EH (cell line): ENCODE measurements around the gene USP9X.
"Not testable (repeated sequence)": the region's sequence is repeated elsewhere in the genome, so short reads cannot be mapped to it uniquely, and the experiment has no call there.

Experiments
- DNase-seq: peaks from one replicate; pipeline ENCODE4 v3.0.0-alpha.2; 2015; ENCODE audit warnings: low read depth

USP9X gene

DNA sequence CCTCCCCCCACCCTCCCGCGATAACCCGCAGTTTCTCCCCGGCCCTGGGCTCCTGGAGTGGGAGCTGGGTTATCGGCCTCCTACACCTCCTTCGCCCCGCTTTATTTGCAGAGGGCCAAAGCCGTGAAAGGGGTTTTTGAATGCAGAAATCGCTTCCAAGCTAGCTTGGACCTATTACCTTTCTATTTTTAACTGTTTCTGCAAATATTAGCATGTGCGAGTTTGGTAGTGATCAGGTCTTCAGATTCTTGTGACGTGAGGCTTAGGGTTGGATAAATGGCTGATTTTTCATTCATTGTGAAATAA lies 1.3 kb downstream of the USP9X start:
- DNase-seq = no peak

DNA sequence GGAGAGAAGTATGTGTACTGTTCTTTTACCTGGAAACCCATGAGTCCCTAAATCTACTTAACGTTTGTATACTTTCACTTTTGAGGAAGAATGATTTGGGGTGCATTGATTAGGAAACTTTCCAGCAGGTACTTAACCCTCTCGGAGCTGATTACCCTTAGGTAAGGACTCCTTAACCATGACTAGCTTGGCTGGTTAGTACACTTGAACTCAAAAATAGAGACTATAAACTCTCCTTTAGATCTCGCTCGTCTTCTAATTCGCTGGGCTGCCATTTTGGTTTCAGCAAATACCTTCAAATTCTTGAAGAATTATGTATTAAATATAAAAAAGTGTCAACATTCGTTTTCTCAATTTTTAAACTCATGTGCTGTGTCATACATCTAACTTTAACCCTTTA lies 2.0 kb downstream of the USP9X start:
- DNase-seq = no peak

DNA sequence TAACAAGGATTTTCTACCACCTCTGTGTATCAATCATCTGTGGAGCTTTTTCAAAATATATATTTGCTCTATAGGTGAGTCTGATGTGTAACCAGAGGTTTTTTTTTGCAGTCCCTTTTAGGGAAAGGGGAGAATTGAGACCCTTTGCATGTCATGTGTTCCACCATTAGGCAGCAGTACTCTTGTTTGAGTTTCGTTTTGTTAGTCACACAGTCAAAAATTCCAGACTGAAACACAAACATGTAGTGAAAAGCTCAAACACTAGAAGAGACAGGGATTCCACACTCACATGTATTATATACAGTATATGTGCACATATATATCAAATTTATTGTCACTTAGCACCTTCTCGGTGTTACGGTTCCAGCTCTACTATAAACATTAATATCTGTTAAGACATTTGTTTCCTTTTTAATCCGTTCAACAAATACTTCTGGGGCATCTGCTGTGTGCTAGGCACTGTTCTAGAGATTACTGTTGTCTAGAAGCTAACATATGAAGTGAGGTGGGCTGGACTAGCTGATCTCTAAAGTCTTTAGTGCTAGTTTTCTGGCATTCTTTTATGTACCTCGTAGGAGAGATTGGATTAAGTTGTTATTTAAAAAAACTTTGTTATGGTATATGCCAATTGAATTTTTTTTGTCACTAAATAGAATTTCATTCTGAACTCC lies 5.5 kb downstream of the USP9X start:
- peak; percentile 35 for DNase-seq

DNA sequence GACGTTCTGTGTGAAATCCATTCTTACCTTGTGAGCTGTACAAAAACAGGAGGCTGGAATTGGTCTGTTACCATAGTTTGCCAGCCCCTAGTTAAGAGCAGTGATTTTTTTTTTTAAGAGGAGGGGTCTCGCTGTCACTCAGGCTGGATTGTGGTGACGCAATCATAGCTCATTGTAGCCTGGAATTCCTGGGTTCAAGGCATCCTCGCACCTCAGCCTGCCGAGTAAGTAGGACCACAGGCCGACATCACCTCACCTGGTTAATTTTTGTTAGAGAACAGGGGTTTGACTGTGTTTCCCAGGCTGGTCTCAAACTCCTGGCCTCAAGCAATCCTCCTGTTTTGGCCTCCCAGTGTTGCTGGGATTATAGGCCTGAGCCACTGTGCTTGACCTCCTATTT lies 7.5 kb downstream of the USP9X start:
- no peak for DNase-seq

DNA sequence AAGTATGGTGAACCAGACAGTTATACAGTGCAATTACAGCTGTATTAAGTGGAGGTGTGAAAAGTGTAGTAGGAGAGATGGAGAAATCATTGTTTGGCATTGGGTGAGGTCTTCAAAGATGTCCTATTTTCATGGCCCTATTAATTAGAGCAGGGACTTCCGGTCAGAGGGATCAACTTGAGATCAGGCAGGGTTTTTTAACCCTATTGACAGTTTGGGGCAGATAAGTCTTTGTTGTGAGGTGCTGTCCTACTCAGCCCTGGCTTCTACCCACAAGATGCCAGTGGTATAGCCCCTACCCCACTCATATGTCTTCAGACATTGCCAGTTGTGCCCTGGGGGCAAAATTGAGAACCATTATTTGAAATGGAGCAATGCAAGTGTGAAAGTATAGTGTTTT lies 9.9 kb downstream of the USP9X start:
- no peak for DNase-seq

DNA sequence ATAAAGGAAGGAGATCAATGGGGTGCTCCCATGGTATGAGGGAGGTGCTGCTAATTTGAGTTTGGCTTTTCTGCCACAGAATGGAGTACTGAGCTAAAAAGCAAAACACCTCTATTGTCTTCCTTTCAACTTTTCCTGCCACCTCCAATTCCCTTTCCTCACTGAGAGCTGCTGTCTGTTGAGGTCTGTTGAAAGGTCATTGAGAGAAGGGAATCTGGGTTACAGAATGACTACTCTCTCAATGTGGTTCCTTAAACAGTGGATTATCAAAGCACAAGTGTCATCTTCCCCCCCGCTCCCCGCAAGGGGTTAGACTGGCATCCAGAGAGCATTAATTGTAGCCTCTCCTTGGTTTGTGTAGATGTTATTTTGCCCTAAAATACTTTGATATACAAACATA lies 10.7 kb downstream of the USP9X start:
- no peak for DNase-seq

DNA sequence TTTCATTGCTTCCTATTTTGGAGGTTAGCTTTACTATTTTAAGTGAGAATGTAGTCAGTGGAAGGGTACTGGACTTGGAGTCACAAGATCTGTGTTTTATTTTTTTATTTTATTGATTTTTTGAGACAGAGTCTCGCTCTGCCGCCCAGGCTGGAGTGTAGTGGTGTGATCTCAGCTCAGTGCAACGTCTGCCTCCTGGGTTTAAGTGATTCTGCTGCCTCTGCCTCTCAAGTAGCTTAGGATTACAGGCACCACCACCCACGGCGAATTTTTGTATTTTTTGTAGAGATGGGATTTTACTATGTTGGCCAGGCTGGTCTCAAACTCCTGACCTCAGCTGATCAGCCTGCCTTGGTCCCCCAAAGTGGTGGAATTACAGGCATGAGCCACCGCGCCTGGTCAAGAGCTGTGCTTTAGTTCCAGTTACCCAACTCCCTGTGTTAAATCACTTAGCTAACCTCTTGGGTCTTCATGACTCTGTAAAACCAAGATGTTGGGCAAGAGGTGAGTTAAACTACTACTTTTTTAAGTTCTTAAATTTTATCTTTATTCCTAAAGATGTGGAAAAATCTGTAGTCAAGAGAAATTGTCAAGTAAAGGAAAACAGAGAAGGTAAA lies 11.2 kb downstream of the USP9X start:
- no peak for DNase-seq

DNA sequence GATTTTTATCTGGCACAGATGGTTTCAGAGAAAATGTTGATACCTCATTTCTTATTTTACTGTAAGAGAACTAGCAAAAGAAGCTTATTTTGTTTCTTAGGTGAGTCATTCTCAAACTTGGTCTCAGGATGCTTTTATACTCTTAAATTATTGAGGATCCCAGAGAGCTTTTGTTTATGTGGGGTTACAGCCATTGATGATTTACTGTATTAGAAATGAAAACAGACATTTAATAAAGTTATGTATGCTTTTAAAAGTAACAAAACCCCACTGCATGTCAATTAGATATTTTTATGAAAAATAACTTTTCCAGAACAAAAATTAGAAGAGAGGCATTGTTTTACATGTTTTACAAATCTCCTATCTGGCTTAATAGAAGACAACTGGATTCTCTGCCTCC lies 12.1 kb downstream of the USP9X start:
- DNase-seq = no peak

DNA sequence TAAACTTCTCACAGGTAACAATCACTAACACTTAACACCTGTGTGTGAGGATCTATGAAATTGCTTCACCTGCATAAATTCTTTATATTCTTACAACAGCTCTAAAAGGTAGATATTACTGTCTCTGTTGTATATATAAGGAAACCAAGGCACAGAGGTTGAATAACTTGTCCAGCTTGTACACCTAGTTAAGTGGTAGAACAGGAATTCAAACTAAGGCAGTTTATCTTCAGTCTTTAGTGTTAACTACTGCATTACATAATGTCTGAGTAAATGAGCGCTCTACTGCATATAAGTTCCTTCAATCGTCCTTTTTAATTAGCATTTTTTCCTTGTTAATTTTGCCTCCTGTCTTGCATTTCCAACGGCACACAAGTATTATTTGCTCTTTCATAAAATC lies 15.0 kb downstream of the USP9X start:
- no peak for DNase-seq

DNA sequence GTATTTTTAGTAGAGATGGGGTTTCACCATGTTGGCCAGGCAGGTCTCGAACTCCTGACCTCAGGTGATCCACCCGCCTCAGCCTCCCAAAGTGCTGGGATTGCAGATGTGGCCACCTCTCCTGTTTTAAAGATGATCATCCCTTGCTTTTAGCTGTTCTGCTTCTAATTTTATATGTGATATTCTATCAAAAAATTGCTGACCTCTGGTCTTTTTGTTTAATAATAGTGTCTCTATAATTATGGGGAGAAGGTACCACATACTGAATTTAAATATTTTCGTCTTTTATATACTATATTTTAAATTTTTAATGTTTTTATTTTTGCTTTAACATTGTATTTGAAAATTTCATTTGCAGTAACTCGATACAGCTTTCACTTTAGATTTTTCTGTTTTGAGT lies 15.6 kb downstream of the USP9X start:
- no peak for DNase-seq

DNA sequence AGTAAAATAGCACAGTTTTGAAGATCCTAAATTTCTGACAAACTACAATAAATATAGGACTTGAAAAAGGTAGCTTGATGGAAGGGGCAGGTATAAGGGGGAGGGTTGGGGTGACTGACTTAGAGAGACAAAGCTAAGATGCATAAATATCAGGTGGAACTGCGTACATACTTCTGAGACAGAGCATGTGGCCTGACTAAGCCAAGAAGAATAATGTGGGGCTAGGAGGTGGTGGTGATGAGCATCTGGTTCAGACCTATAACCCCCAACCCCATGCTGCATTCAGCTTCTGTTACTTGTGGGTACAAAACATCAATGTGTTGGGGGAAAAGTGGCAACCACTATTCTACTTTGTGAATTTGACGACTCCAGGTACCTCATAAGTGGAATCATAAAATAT lies 19.8 kb downstream of the USP9X start:
- no peak for DNase-seq

DNA sequence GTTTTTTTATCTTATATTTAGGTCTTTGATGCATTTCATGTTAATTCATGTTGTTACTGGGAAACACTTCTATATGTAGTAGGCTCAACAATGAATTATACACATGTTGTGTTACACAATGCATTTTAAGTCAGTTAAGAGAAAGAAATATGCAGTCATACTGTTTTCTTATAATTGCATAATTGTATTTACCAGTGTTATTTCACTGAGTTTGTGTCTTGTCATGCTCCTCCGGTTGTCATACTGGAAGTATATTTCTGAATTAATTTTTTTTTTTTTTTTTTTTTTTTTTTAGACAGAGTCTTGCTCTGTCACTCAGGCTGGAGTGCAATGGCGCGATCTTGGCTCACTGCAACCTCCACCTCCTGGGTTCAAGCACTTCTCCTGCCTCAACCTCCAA lies 21.0 kb downstream of the USP9X start:
- DNase-seq = not testable (repeated sequence)

DNA sequence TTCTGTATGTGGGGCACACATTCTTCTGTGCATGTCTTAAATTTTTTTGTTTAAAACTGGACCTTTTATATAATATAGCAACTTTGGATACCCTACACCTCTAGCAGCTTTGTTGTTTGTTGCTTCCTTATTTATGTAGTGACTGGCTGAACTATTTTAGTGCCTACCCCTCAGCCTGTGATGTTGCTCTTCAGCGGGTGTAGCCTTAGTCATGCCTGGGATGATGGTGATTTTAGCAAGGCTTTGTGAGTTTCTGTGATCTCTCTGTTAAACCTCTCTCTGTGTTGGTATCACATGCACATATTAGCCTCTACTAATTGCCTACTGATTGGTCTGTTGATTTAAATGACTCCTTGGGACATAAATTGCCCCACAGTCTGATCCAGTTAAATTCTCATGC lies 22.8 kb downstream of the USP9X start:
- peak; percentile 42 for DNase-seq

DNA sequence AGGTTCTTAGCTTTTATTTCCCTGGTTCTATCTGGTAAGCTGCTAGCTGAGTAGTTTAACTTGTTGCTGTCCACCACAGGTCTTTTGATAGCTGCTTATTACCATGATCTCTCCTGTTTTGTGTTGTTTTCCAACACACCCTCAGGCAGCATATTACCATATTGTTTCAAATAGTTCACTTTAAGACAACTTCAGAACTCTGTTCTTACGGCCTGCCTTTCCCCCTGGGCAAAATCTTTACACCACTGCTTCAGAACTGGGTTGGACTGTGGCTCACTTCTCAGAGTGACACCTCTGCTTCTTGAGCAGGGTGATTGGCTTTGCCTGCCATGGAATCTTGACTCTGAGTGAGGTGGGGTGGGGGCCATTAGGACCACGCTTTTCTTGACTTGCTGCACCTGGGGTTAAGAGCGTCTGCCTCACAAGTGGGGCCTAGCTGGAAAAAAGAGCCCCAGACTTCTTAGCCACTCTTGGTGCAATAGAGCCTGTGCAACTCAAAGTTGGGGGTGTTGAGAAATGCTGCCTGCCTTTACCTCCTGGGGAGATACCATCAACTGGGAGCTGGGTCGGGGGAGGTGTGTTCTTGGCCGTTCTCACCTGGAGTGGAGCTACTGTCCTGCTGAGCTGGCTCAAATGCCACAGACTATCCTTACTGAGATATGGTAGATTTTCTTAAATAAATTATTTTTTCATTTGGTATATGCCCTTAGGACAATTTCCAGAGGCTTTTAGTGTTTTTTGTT lies 23.4 kb downstream of the USP9X start:
- DNase-seq = no peak

DNA sequence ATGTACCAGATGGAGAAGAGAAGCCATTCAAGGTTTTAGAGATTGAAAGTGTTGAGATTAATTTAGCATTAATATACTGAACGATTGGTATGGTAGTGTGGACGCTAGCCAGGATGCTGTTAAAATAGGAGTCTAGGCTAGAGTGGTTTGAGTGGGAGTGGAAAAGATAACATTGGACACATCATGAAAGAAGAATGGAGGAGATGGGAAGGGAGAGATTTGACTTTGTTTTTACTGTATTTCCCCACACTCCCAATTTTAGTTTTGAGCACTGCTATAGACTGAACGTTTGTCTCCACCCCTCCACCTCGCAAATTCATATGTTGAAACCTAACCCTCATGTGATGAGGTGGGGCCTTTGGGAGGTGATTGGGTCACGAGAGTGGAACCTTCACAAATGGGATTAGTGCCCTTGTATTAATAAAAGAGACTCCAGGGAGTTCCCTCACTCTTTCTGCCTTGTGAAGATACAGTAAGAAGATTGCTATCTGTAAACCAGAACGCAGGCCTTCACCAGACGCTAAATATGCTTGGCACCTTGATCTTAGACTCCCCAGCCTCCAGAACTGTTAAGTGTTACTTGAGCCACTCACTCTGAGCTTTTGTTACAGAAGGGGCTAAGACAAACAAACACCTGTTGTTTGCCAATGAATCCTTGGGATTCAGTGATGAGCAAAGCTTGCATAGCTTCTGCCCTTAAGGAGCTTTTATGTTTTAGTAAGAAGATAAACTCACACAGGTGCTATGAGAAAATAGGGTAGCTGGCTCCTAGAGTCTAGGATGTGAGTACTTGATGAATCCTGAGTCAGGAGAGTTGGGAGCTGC lies 25.8 kb downstream of the USP9X start:
- DNase-seq = peak; percentile 55

DNA sequence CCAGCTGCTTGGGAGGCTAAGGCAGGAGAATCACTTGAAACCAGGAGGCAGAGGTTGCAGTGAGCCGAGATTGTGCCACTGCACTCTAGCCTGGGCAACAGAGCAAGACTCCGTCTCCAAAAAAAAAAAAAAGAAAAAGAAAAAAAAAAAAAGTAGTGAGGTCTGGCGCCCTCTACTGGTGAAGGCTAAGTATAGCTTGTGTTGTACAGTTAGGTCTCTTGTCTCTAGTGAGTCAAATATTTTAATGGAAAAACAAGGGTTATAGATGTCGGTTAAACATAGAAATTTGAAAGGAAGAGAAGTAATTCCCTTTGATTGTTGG lies 29.8 kb downstream of the USP9X start:
- peak; percentile 37 for DNase-seq

DNA sequence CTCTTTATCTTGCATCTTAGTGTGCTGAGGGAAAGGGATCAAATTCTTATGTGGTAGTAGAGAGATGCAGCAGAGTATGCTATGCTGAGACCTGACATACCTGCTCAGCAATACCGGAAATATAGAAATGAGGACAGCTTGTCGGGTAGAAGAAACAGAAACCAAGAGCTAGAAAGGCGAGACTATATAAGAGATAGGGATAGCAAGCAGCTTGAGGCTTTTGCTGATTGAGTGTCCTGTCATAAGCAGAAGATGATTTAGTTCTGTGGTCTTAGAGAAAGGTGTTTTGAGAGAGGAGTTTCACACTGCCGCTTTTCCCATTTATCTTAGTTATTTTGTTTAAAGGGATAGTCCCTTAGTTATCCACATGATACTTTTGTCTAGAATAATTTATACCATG lies 31.7 kb downstream of the USP9X start:
- DNase-seq = no peak

DNA sequence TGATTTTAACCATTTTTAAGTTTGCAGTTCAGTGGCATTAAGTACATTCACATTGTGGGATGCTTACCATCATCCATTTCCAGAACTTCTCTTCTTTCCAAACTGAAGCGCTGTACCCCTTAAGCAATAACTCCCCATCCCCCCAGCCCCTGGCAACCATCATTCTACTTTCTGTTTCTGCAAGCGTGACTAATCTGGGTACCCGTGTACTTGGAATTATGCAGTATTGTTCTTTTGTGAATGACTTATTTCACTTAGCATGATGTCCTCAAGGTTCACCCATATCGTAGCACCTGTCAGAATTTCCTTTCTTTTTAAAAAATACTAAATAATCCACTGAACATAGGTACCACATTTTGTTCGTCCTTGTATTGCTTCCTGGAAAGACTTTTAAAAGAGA lies 32.9 kb downstream of the USP9X start:
- DNase-seq = no peak

DNA sequence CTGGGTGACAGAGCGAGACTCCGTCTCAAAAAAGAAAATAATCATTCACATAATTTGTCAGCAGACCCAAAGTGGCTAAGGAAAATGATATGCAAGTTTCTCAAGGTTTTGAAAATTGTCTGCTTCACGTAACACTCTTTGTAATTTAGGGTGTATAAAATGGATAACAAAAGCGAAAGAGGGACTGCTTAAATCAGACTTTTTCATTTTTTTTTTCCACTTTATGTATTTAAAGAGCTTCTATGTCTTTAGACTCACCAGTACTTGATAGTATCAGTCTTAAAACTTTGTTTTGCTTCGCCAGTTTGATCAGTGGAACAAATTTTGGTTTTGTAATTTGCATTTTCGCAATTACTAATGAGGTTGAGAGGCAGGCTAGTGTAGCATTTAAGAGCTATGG lies 34.6 kb downstream of the USP9X start:
- no peak for DNase-seq

DNA sequence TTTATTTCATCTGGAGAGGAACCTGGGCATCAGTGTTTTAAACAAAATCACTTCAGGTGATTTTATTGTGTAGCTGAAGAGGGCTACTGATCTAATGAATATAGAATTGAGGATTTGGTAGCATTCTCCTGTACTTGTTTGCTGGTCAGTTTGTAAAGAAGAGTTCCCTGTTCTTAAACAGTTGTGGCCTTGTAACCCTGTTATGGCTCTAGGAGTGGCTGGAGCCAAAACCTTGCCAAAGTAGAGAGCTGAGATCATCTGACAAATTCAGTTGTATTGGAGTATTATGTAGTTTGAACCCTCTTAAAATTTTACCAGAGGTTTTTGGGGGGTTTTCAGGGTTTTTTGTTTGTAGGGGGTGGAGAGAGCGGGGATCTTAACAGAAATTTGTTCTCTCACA lies 36.5 kb downstream of the USP9X start:
- no peak for DNase-seq

DNA sequence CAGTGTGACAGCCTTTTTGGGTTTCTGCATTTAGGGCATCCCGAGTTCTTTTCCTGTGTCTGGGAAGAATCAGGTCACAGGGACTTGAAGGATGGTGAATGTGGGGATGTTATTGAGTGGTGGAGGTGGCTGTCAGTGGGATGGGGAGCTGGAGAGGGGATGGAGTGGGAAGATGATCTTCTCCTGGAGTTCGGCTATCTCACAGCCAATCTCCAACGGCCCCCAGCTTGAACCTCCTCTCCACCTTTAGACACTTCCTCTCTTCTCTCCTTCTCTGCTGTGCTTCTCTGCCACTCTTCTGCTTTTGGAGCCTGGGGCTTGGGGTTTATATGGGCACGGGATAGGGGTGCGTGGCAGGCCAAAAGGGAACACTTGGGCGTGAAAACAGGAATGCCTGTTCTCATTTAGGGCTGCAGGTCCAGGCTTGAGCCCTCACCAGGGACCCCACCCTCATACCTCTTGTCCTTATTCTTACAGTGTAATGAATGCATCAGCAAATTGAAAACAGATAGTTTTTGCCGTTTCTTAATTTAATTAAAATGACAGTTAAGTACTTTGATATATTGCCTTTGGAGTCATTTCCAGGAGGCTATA lies 37.5 kb downstream of the USP9X start:
- DNase-seq = no peak

DNA sequence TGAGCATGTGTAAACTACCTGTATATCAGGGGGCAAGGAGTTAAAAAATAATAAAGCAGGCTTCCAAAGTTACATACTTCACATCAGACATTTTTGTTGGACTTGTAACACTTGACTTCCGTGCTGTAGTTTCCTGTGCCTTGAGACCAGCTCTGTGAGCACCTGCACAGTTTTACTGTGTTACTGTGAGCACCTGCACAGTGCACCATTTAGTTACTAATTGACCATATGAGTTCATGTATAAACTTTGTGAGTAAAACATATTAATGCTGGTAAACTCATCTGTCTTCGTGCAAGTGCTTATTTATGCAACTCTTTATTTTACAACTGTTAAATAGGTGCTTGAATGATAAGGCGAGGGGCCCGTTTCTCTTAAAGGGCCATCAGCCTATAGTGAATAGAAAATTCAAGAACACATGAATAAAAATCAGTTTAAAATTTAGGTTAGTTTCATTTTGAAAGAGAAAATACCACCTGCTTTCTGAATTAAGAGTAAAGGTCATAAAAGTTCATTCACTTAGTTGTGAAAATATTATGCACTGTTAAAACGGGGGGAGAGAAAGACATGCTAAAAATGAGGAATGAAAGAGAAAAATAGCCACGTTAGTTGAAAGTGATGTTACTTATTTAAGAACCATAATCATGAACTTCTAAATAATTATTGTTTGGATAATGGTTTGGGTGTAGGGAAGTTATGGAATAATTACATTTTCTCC lies 42.4 kb downstream of the USP9X start:
- no peak for DNase-seq
